HG03378 (cell line): ENCODE data around the gene DMD.
"Not testable (repeated sequence)": the region's sequence is repeated elsewhere in the genome, so short reads cannot be mapped to it uniquely, and the experiment has no call there.

Source experiments
- ATAC-seq: cut with Tn5 transposase; IDR thresholded peaks from one replicate; pipeline ENCODE4 v1.9.1; 2021; ENCODE audit warnings: mild to moderate bottlenecking, moderate library complexity; ENCODE audit not compliant: unreplicated experiment

Gene DMD

GRCh38 chrX:33211356-33212260 is at the start of gene DMD:
DMD (minus strand) TSS chrX:33211549; CDS start chrX:33211312, 237 bp downstream.
- no peak for ATAC-seq

- no peak for ATAC-seq
Observed at GRCh38 chrX:33252306-33252825, 41.0 kb upstream of the DMD start.

- no peak for ATAC-seq
Observed at GRCh38 chrX:33218819-33219218, 7.5 kb upstream of the DMD start.

GRCh38 chrX:33210156-33210555 is 1.2 kb downstream of the DMD start:
- no peak for ATAC-seq

GRCh38 chrX:33207056-33207455 is 4.3 kb downstream of the DMD start:
- no peak for ATAC-seq

GRCh38 chrX:33205321-33205720 is 6.0 kb downstream of the DMD start:
- no peak for ATAC-seq

GRCh38 chrX:33204889-33205288 is 6.5 kb downstream of the DMD start:
- no peak for ATAC-seq

GRCh38 chrX:33198561-33199279 is 12.6 kb downstream of the DMD start:
- ATAC-seq, result no peak

GRCh38 chrX:33195698-33196097 is 15.7 kb downstream of the DMD start:
- ATAC-seq, result no peak

GRCh38 chrX:33194876-33195433 is 16.4 kb downstream of the DMD start:
- no peak for ATAC-seq

- ATAC-seq, result no peak
Observed at GRCh38 chrX:33194289-33194688, 17.1 kb downstream of the DMD start.

- ATAC-seq, result no peak
Observed at GRCh38 chrX:33190016-33190415, 21.3 kb downstream of the DMD start.

GRCh38 chrX:33188881-33189280 is 22.5 kb downstream of the DMD start:
- ATAC-seq, result no peak

- ATAC-seq, result no peak
Observed at GRCh38 chrX:33188286-33188685, 23.1 kb downstream of the DMD start.

- not testable (repeated sequence) for ATAC-seq
Observed at GRCh38 chrX:33184803-33185202, 26.5 kb downstream of the DMD start.

- no peak for ATAC-seq
Observed at GRCh38 chrX:33183361-33183760, 28.0 kb downstream of the DMD start.

GRCh38 chrX:33178690-33179089 is 32.7 kb downstream of the DMD start:
- ATAC-seq, result no peak

- no peak for ATAC-seq
Observed at GRCh38 chrX:33178218-33178617, 33.1 kb downstream of the DMD start.

- ATAC-seq, result no peak
Observed at GRCh38 chrX:33175201-33175600, 36.1 kb downstream of the DMD start.

GRCh38 chrX:33171041-33171440 is 40.3 kb downstream of the DMD start:
- ATAC-seq, result no peak

- ATAC-seq, result no peak
Observed at GRCh38 chrX:33161829-33162228, 49.5 kb downstream of the DMD start.

GRCh38 chrX:33160273-33160672 is 51.1 kb downstream of the DMD start:
- ATAC-seq, result no peak
